Effector CD4-positive, alpha-beta T cell (primary cell): Measurements from ENCODE around the gene OCA2.
"Not testable (repeated sequence)": the region's sequence is repeated elsewhere in the genome, so short reads cannot be mapped to it uniquely, and the experiment has no call there.

Source experiments
- DNase-seq: peaks from one replicate; pipeline ENCODE4 v3.0.0-alpha.2; 2020

The OCA2 gene

DNA sequence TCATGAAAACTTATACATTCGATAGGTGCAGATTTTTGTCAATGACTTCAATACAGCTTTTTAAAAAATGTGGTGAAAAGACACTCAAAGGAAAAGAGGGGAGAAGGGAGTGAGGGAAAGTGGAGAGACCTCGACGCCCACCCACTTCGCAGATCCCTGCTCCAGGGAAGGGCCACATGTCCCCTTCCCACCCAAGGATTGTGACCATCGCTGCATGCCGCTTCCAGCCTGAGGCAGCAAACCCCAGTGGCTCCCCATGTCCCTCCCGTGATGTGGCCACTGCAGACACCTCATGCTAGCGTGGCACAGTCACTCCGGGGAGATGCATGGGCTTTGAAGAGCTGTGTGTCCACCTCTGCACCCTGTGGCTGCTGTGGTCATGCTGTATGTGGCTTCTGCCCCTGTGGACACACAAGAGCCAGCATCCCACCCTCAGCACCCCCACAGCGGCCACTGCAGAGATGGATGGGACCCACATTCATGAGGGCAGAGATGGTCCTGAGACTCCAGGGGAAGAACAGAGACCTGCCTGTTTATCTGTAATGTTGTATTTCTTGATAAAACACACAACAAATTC, 230.2 kb downstream of the OCA2 start:
- DNase-seq: no peak

DNA sequence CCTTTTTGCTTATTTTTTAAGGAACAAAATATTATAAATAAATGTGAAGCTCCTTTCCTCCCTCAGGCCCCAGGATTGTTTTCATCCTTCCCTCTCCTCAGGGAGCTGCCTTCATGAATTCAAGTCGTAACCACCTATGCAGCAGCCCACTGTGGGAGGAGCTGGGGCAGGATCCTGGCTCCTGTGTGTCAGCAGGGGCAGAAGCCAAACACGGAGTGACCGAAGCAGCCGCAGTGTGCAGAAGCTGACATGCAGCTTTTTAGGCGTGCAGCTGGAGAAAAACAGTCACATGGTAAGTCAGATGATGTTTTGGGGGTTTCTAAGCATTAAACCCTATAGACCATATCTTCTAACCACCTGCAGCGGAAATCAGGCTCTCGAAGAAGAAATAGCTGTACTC, 231.3 kb downstream of the OCA2 start:
- no peak for DNase-seq

DNA sequence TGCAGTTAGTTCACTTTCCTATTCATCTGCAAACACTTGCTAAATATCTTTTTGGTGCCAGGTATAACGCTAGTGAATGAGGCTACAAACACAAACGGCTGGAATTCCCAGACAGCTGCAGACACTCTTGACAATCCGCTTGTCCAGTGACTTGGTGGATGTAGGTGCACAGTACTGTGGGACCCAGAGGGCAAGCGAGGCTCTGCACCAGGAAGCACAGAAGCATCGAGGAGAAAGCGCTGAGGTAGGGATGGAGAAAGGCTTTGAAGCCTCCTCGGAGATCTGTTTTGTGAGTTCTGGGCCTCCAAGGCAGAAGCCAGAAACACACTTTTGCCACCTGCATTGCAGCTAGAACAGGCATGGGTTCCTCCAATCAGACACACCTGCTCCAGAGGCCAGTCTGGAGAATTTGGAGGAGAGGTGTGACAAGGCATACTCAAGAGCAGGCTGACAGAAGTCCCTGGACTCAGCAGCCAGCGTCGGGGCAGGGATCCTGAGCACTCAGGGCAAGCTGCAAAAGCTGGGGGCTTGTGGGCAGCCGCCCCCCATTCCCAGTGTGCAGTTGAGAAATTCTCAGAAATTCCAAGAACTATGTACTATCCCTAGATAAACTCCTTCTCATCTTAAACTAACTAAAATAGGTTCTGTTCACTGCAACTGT, 232.5 kb downstream of the OCA2 start:
- DNase-seq: no peak

DNA sequence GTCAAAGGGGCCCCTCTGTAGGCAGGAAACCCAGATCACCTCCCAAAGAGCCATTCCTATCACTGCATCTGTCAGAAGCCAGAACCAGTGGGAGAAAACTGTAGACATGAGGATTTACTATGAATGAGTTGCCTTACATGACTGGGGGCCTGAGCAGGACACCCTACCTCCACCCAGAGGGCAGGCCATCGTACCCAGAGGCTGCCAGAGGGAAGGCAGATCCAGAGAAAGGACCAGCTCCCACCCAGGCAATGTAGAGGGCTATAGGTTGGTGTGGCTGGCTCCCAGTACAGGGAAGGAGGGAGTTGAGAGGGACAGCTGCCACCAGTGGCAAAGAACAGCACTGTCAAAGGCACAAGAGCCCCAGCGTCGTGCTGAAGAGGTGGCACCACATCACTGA, 233.2 kb downstream of the OCA2 start:
- DNase-seq: no peak

DNA sequence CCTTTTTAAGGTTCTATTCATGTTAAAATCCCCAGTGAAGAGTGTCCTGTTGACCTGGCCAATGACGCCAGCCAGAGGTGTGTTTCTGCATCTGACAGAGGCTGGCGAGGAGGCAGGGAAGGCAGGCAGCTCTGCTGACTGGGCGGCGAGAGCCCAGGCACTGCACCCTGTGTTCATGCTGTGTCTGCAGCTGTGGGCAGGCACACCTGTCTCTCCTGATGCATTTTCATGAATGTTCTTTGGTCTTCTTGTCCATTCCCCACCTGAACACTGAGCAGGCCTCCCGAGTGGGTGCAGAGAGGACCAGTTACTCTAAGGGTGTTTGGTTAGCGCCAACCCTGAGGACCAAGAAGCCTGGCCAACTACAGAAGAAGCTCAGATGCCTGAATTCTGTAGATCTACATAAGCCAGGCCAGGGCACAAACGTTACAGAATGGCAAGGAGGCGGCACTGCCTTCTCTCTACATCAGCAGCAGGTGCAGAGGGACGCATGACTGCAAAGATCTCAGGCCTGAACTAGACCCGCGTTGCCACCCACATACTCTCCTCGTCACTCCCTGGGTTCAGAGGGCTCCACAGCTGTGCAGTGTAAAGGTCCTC, 233.7 kb downstream of the OCA2 start:
- no peak for DNase-seq

DNA sequence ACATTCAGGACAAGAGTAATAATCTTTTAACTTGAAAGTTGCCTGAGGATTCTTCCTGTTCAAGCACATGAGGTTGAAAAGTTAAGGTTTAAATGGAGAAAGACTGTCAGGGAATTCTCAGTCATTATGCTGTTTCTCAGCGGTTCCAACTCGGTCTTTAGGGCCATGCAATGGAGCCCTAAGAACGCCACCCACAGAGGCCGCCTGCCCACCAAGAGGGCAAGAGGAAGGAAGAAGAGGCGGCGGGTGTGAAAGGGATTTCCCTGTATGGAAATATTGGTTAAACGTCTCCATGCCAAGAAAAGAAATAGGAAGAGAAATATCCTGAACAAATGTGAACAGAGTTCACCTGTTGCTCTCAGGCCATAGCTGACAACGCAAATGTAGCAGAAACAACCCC, 234.4 kb downstream of the OCA2 start:
- no peak for DNase-seq

DNA sequence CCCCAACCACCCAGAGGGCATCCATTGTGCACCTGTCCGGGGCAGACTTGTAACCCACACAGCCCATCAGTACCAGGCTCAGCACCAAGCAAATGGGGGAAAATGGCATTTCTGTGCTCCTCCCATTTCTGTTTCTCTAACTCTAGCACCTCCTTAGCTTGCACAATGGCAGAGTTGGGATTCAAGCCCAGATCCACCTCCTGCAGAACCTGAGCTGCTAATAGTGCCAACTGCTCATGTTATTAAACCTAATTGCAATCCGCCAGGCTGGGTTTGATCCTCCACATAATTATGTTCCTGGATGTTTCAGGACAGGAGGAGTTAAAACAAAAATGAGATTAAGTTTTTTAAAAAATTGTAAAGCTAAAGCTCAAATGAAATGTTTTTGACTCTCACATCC, 235.0 kb downstream of the OCA2 start:
- DNase-seq: no peak

DNA sequence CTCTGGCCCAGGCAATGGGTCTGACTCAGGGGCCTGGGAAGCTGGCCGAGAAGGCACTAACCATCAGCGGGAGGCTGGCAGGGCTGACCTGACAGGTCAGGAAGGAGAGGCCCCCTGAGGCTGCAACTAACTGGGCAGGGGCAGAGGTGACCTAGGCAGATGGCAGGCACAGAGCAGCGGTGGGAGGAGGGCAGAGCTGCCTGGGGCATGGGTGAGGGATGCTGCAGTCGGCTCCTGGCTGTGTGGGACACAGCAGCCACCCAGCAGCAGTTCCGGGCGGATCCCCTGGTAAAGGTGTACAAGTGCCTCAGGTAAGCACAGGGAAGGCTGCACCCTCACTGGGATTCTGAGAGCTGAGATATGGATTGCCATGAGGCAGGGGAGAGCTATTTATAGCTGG, 236.1 kb downstream of the OCA2 start:
- no peak for DNase-seq

DNA sequence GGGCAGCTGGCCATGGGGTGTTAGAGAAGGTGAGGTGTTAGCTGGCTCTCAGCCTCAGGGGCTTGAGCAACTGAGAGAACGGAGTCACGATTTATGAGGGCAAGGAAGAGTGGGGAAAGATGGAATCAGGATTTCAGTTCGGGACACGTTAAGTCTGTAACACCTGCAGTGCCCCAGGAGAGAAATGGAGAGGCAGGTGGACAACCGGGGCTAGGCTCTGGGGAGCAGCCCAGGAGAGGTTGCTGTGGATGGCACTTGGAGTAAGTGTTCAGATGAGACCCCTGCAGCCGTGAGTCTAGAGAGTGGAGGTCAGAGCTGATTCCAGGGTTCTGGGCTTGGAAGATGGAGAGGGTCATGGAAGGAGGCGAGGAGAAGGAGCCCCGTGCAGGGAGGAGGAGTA, 237.9 kb downstream of the OCA2 start:
- DNase-seq: no peak

DNA sequence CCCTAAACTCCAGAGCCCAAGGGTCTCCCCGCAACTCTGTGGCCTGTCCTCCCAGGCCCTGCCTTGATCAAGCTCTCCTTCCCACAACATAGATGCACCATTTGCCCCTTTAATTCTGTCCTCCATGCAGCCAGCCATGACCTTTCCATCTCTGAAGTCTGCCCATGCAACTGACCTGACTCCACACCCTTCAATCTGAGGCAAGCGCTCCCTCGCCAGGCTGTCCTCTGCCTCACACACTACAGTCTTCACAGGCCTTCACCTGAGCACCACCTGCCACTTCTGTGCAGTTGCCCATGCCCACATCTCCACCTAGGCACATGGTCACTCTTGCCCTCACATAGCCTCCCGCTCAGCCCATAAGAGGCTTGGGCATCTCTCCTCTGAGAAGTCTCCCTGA, 244.0 kb downstream of the OCA2 start:
- DNase-seq: no peak

DNA sequence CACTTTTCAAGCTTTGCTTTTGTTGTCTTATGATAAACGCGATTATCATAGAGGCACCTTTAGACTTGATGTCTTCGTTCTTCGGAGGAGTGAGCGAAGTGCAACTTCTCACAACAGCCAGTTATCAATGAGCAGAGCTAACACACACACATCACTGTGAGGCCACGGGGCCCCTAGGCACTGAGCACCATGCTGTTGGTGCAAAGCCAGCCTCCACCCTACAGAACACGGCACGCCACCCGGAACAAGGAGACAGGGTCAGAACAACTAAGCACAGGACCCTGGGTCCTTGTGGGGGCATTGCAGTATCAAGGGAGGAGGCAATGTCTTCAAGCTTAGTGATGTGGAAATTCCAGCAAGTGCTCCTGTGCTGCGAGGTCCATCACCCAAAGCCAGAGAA, 244.5 kb downstream of the OCA2 start:
- DNase-seq: no peak

DNA sequence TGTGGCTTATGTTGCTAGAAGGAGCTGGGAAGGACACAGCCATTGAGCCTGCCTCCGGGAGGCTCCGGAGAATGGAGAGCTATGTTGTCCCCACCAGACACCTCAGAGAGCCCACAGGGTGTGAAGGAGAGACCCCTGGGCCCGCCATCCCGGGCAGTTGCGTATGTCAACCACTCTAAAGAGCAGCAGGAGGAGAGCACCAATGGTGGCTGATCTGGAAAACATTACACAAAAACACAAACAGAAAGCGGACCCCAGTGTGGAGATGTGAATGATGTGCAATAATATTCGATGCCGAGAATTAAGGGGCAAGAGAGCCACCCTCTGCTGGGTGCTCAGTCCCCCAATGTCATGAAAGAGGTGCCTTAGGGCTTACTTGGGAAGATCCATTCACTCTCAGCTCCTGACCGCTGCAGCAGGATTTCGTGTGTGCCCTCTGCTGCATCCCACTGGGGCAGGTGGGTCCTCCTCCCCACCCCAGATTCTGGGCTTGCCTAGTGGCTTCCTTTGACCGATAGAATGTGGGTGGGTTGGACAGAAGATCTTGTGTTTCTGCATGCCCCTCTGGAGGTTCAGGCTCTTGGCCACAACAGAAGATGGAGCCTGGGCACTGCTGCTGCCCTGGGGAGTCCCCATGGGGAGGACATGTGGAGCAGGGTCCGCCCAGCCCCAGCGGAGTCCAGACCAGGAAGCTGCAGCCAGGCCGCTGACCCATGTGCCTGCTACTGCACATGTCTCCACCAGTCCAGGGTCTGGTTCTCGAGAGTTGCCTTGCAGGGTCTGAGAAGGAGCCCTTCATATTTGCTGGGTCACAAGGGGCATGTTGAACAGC, 245.3 kb downstream of the OCA2 start:
- DNase-seq: no peak

DNA sequence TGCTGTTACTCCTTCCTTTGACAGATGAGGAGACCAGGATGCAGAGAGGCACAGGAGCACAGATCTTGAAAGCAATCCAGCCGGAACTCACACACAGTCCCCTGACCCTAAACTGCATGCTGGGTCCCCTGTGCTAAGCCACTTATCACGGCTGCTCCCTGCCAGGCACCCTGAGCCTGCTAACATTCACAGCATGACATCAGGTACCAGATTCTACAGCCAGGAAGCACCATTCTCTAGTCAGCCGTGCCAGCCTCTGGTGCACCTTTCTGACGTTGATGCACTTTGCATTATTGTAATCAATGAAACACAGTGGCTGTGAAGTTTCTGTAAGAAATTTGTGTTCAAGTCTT, 247.3 kb downstream of the OCA2 start:
- DNase-seq: no peak

DNA sequence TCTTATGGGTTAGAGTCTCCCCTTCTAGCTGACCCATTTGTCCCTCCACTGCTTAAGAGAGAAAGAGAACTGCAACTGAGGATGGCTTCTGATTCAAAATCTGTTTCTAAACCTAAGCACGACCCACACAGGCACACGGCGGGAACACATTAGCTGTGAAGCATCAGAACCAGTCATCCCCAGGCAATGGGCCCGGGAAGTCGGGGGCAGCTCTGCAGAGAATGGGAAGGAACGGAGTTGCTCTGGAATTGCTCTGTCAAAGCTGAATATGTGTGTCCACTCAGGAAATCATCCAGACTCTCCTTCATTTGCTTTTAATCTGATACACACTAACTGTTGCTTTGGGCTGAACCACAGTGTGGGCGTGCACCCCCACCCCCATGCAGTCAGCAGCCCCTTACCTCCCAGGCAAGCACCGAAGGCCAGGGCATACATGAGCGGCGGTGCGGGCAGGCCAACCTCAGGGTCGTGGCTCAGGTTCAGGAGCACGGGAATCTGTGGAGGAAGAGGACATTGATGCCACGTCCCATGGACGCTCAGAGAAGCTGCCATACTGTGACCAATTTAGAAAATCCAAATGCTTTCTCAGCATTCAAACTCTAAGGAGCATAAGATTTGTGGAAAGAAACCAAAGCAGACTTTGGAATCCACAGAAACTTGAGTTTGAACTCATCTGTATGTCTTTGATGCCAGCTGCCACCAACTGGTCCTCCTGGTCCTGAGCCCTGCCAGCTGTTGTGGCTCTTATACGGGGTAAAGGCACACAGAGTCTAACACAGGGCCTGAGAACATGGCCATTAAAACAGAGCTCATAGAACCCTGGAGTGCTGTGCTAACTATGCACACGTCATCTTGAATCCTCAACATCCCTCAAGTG, 247.9 kb downstream of the OCA2 start:
- no peak for DNase-seq

DNA sequence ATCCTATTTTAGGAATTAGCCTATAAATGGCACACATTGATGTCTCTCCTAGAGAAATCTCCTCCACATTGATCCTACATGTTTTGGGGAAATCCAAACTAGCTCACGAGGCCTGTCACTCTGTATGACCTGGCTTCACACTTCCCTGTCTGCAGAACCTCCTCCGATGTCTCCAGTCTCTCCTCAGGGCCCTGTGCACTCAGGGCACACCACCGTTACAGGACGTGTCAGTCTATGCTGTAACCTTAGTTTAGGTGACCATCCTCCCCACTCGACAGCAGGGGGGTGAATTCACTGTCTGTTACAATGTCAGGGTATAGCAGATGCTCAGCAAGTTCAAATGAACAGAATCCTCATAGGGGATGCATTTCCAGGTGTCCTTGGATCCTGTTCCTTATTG, 249.1 kb downstream of the OCA2 start:
- DNase-seq: no peak

DNA sequence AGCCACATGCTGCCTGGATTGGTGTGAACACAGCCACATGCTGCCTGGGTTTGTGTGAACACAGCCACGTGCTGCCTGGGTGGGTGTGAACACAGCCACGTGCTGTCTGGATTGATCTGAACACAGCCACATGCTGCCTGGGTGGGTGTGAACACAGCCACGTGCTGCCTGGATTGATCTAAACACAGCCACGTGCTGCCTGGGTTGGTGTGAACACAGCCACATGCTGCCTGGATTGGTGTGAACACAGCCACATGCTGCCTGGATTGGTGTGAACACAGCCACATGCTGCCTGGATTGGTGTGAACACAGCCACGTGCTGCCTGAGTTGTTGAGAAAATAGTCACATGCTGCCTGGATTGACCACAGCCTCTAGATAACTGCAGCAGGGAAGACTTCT, 250.2 kb downstream of the OCA2 start:
- not testable (repeated sequence) for DNase-seq

DNA sequence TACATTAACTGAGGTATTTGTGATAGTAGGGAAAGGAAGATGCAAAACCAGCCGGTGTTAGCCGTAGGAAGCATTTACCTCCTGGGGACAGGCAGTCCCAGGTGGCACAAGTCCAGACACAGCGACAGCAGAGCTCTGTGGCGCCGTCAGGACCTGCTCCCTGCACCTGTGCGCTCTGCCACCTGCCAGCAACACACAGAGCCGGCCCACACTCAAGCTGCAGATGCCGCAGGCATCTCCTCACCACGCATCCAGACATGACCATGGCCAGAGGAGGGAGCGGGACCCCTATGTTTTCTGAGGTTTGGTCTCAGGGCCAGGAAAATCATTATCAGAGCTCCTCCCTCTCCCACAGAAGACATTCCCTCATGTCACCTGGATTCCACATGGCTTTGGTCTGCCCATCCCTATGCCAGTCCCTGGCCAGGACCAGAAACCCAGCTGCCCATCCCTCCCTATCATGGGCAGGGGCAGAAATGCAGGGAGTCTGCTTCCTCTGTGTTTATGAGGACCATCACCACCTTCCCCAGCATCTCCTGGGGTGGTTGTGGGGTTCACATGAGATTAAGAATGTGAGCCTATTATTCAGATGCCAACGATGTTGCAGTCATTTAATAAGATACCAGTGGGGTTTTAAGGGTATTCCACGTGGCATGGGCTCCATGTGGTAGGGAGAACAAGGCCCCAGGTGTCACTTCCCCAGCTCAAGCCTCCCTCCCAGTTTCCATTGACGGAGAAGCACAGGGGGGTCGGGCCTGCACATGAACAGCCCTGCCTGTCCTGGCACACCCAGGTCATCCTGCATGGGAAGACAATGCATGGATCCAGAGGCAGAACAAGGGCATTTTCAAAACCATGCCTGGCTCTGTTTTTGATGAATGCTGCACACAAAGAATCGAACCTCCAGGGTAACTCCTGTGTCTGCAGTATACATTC, 251.1 kb downstream of the OCA2 start:
- DNase-seq: no peak

DNA sequence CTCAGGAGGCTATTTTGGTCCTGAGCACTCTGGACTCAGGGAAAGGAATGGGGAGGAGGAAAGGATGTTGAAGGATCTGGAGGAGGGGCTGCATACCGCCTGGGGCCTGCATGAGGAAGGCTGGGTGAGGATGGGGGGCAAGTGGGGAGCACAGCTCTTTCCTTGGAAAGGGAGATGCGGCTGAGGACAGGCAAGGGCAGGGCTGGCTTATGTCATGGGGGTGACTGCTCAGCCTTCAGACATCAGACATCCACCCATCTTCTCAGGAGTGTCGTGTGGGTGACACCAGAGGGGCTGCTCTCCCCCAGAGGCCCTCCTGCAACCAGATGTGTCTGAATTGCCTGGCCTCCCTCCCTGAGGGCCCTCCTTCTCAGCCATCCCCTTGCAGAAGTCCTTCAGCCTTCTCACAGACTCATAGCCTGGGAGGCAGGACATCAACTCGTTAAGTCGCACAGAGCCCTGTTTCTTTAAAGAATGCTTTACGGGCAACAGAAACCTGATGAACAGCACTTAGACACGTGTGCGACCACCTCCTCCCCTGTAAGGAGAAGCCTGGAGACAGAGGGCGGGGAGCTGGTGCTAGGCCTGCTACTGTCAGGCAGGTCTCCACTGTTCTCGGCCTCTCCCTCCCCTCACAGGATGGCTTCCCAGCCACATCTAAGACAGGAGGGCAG, 252.3 kb downstream of the OCA2 start:
- no peak for DNase-seq

DNA sequence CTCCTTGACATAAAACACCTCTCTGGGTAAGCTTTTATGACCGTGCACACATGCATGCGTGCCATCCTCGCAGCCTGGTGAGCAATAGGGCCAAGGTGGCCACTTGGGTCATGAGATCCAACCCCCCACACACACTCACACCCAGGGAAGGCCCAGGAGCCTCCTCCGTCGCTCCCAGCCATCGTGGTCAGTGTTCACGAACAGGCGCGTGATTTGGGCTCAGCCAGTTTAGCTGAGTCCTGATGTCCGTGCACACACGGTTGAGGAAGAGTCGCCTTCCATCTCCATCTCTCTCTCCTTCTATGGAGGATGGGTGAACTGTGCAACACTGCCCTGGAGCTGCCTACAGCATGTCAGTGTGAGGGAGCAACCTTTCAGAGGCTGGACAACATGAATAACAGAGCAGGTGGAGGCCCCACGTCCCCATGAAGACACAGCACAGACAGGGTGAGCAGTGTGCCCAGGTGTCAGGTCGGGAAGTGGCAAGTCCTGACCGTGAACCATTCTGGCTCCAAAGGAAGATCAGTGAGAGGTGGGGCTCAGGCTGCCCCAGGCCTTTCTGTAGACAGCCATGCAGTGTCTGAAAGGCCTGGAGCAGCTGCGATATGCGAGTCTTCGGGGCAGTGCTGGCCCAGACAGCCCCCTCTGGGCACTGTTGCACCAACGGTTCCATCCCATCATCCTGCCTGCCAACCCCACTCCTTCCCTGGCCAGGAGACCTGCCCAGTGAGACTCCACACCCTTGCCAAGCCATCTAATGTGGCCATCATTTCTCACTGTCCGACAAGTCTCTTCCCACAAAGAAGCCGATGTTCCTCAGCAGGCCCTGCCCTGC, 253.4 kb downstream of the OCA2 start:
- no peak for DNase-seq

DNA sequence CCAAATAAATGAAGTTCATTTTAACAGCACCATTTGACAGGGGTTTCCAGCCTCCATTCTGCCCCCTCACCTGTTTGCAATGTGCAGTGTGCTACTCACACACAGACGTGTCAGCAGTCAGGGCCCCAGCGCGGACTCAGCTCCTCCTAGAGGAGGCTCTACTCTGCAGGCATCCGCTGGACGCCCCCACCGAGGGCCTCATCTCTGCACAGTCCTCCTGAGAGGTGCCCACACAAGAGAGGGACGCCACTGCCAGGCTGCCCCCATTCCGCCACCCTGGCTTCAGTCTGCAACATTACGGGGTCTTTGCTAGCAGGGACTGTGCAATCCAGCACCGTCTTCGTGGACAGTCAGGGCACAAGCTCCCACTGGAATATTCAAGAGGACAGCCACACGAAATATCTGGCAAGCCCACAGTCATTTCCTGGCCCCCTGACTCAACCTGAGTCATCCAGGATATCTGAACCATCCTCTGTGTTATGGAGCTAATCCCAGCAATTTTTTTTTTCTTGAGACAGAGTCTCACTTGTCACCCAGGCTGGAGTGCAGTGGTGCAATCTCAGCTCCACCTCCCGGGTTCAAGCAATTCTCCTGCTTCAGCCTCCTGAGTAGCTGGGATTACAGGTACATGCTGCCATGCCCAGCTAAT, 255.0 kb downstream of the OCA2 start:
- DNase-seq: no peak
